Activated CD4-positive, alpha-beta T cell treated with anti-CD3 and anti-CD28 coated beads for 36 hours (primary cell): ENCODE data around the gene FIG4. TPM values are rescaled to one million over a fixed set of nuclear protein-coding genes. Genes with fewer than 3 reads are reported as not detected.
A peak's percentile ranks its signal among the peaks of the same experiment; 100 is the strongest.
"Not testable (repeated sequence)": the region's sequence is repeated elsewhere in the genome, so short reads cannot be mapped to it uniquely, and the experiment has no call there.

Experiments
- ATAC-seq: fragments of 200-7000 bp; cut with Tn5 transposase; one replicate; pipeline ENCODE4 v1.10.0; 2021; ENCODE audit warnings: mild to moderate bottlenecking, moderate library complexity
- CTCF ChIA-PET: fragments of 350-600 bp; sonication (Branson Sonifier 250); formaldehyde crosslinking; loops from one replicate; lab custom pipeline; 2021; ENCODE audit warnings: antibody characterized with exemption; lab: Charles Lee
- POLR2A ChIA-PET: fragments of 350-600 bp; sonication (Branson Sonifier 250); formaldehyde crosslinking; loops from one replicate; lab custom pipeline; 2021; ENCODE audit warnings: antibody characterized with exemption, inconsistent platforms; lab: Charles Lee
- DNase-seq: peaks from one replicate; pipeline ENCODE4 v3.0.0-alpha.2; 2020
- H3K27ac Mint-ChIP-seq: one replicate; pipeline ENCODE4 v1.8.0; 2021; ENCODE audit warnings: mixed read lengths
- H3K27me3 Mint-ChIP-seq: one replicate; pipeline ENCODE4 v1.8.0; 2021; ENCODE audit warnings: mixed read lengths
- H3K36me3 Mint-ChIP-seq: one replicate; pipeline ENCODE4 v1.8.0; 2021; ENCODE audit warnings: low read depth, mixed read lengths
- H3K4me1 Mint-ChIP-seq: one replicate; pipeline ENCODE4 v1.8.0; 2021; ENCODE audit warnings: mixed read lengths
- H3K4me3 Mint-ChIP-seq: one replicate; pipeline ENCODE4 v1.8.0; 2021; ENCODE audit warnings: mild to moderate bottlenecking, moderate library complexity, mixed read lengths
- H3K9me3 Mint-ChIP-seq: one replicate; pipeline ENCODE4 v1.8.0; 2021; ENCODE audit warnings: low read depth, mixed read lengths
- intact Hi-C, 2 experiments: fragments of 100-400 bp; cut with DNase I in 1 of 2; cut with micrococcal nuclease in 1 of 2; formaldehyde crosslinking; loops; one replicate each; pipeline versions ENCODE4 v1.14.2 to v1.15.1; 2022 to 2024; cut with DNase I, micrococcal nuclease
- total RNA-seq, 2 experiments: library from RNA; stranded (reverse); gene quantifications; one replicate each; pipeline ENCODE4 v1.2.3, GENCODE V29; 2021

Gene FIG4
- total RNA-seq, 2 experiments from 2014 or later: 14.4 to 17.5 TPM

DNA sequence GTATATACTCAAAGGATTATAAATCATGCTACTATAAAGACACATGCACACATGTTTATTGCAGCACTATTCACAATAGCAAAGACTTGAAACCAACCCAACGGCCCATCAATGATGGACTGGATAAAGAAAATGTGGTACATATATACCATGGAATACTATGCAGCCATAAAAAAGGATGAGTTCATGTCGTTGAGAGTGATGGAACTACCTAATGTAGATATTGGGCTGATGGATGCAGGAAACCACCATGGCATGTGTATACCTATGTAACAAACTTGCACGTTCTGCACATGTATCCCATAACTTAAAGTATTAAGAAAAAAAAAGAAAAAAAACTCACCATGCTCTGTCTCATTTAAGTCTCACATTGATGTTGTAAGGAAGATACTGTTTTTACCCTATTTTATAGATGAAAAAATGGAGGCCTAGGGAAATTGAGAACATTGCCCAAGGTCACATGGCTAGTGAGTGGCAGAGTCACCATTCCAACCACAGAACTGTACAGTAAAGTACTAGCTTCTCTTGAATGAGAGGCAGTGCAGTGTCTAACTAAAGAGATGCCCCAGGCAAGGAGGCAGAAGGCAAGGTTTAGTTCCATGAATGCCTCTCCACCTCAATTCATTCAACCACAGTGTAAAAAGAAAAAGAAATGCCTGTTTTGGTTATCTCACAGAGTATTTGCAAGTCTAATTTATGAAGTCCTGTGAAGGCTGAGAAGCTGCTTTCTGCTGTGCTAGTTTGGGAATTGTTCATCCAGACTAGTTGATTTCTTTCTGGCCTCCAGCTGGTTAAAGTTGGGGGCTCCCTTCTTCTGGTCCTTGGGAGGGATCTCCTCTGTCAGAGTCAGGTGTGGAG is 68.2 kb downstream of the FIG4 start:
- no peak for DNase-seq
- no peaks in the 10 kb centered on the region for H3K27me3 Mint-ChIP-seq
- peaks cover 13% of the 10 kb centered on the region for H3K4me1 Mint-ChIP-seq
- H3K36me3 Mint-ChIP-seq: peaks cover 40% of the 10 kb centered on the region
- no peak for ATAC-seq
- ChIA-PET POLR2A (no interaction called here), CTCF (interaction anchor here (0.6 to 0.7 kb wide), 2 partner anchors 9 to 104 kb away, joined by 3 read pairs; no protein-coding TSS in a partner anchor)
- no peak overlapping the region for H3K27ac Mint-ChIP-seq
- intact Hi-C loops: no loop called here
- no peak overlapping the region for H3K4me3 Mint-ChIP-seq
- H3K9me3 Mint-ChIP-seq: peaks cover 4% of the 10 kb centered on the region

DNA sequence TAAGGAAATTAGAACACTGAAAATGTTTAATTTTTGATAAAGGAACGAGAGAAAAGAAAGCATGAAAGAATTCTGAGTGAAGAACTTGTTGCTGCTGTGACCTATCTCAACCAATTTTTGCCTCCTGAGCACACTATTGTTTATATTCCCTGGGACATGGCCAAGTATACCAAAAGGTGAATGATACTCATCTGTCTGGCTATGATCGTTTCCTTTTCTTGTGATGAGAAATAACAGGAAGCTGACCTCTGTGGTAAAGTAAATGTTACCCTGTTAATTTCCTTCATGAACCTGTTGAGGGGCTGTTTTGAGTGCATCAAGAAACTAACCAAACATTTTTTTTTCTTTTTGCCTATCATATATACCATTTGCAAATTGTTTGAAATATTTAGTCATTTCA is 69.1 kb downstream of the FIG4 start:
- no peak overlapping the region for H3K27ac Mint-ChIP-seq
- ATAC-seq (no peak), DNase-seq (no peak)
- H3K36me3 Mint-ChIP-seq: peaks cover 34% of the 10 kb centered on the region
- ChIA-PET POLR2A (no interaction called here), CTCF (interaction anchor here (0.7 kb wide), 1 partner anchor 8 kb away, joined by 3 read pairs; no protein-coding TSS in a partner anchor)
- no peaks in the 10 kb centered on the region for H3K27me3 Mint-ChIP-seq
- no peak overlapping the region for H3K4me3 Mint-ChIP-seq
- peaks cover 13% of the 10 kb centered on the region for H3K4me1 Mint-ChIP-seq
- H3K9me3 Mint-ChIP-seq: peaks cover 4% of the 10 kb centered on the region
- intact Hi-C loops: no loop called here

- no peak for DNase-seq
- ChIA-PET POLR2A (no interaction called here), CTCF (no interaction called here)
- peaks cover 13% of the 10 kb centered on the region for H3K4me1 Mint-ChIP-seq
- intact Hi-C loops: no loop called here
- H3K27ac Mint-ChIP-seq: no peak overlapping the region
- no peak for ATAC-seq
- H3K9me3 Mint-ChIP-seq: no peaks in the 10 kb centered on the region
- H3K4me3 Mint-ChIP-seq: no peak overlapping the region
- peaks cover 21% of the 10 kb centered on the region for H3K36me3 Mint-ChIP-seq
- H3K27me3 Mint-ChIP-seq: no peaks in the 10 kb centered on the region
These were observed 71.1 kb downstream of the FIG4 start for GRCh38 chr6:109762166-109762565.

DNA sequence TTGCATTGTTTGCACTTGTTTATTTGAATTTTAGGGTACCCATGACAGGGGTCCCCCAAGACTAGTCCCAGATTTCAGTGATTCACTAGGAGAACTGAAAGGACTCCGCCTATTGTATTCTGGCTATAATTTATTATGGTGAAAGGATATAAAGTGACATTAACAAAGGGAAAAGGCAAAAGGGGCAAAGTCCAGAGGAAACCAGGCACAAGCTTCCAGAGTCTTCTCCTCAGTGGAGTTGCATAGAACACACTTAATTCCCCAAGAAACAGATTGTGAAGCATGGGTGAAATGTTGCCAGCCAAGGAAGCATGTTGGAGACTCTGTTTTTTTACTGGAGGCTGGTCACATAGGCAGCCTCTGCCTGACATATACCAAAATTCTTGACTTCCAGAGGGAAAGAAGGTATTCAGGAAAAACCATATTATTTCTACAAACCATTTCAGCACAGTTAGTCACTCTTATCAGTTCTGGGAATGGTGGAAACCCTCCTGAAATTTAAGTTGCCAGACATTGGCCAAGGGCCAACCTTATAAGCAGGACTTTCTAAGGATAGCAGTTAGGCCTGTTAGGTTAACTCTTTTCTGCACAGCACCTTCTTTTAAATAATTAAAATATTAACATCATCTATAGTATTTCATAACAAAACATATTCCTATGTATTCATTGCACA is 71.8 kb downstream of the FIG4 start:
- Mint-ChIP-seq H3K4me3 (no peak overlapping the region), H3K9me3 (no peaks in the 10 kb centered on the region), H3K36me3 (peaks cover 16% of the 10 kb centered on the region), H3K27me3 (no peaks in the 10 kb centered on the region), H3K27ac (no peak overlapping the region), H3K4me1 (peaks cover 13% of the 10 kb centered on the region)
- DNase-seq (no peak), ATAC-seq (no peak)
- CTCF ChIA-PET: no interaction called here
- POLR2A ChIA-PET: no interaction called here
- intact Hi-C loops: no loop called here

GRCh38 chr6:109766167-109766566 is 75.1 kb downstream of the FIG4 start:
- POLR2A ChIA-PET: no interaction called here
- CTCF ChIA-PET: no interaction called here
- H3K4me1 Mint-ChIP-seq: no peaks in the 10 kb centered on the region
- ATAC-seq (no peak), DNase-seq (no peak)
- H3K9me3 Mint-ChIP-seq: no peaks in the 10 kb centered on the region
- no peak overlapping the region for H3K4me3 Mint-ChIP-seq
- peaks cover 10% of the 10 kb centered on the region for H3K36me3 Mint-ChIP-seq
- intact Hi-C loops: no loop called here
- H3K27me3 Mint-ChIP-seq: no peaks in the 10 kb centered on the region
- H3K27ac Mint-ChIP-seq: no peak overlapping the region

DNA sequence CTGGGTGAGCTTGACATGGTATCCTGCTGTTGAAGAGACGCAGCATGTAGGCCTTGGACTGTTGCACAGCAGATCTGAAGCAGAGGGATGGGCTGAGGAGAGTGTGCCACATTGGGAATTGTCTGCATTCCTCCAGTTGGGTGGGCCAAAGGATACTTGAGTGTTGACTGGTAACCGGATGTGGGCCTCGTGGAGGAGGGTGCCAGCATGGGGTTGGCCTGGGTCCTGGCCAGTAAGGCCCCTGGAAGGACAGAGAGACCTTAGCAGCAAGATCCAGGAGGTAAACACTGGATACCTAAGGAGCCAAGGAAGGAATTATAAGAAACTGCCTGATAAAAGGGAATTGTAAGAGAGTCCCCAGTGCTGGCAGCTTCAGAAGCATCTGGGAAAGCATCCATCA is 76.9 kb downstream of the FIG4 start:
- ChIA-PET CTCF (interaction anchor here (0.6 kb wide), 1 partner anchor 8 kb away, joined by 3 read pairs; no protein-coding TSS in a partner anchor), POLR2A (no interaction called here)
- intact Hi-C loops: no loop called here

GRCh38 chr6:109768485-109768884 is 77.4 kb downstream of the FIG4 start:
- Mint-ChIP-seq H3K9me3 (no peaks in the 10 kb centered on the region), H3K27me3 (no peaks in the 10 kb centered on the region), H3K36me3 (peaks cover 13% of the 10 kb centered on the region), H3K27ac (no peak overlapping the region), H3K4me1 (peaks cover 4% of the 10 kb centered on the region), H3K4me3 (no peak overlapping the region)
- ChIA-PET CTCF (interaction anchor here (0.6 kb wide), 1 partner anchor 9 kb away, joined by 3 read pairs; no protein-coding TSS in a partner anchor), POLR2A (no interaction called here)
- ATAC-seq: no peak
- no peak for DNase-seq
- intact Hi-C loops: no loop called here

More for the DNA sequence above, 76.9 kb downstream of the FIG4 start:
- H3K36me3 Mint-ChIP-seq: peaks cover 13% of the 10 kb centered on the region
- no peak for ATAC-seq
- H3K27ac Mint-ChIP-seq: no peak overlapping the region
- no peaks in the 10 kb centered on the region for H3K27me3 Mint-ChIP-seq
- no peak for DNase-seq
- no peaks in the 10 kb centered on the region for H3K9me3 Mint-ChIP-seq
- H3K4me1 Mint-ChIP-seq: peaks cover 4% of the 10 kb centered on the region
- no peak overlapping the region for H3K4me3 Mint-ChIP-seq

- ChIA-PET CTCF (no interaction called here), POLR2A (no interaction called here)
- ATAC-seq (no peak), DNase-seq (no peak)
- intact Hi-C loops: no loop called here
- no peak overlapping the region for H3K4me3 Mint-ChIP-seq
- no peaks in the 10 kb centered on the region for H3K27me3 Mint-ChIP-seq
- peaks cover 4% of the 10 kb centered on the region for H3K4me1 Mint-ChIP-seq
- H3K9me3 Mint-ChIP-seq: no peaks in the 10 kb centered on the region
- H3K27ac Mint-ChIP-seq: no peak overlapping the region
- peaks cover 13% of the 10 kb centered on the region for H3K36me3 Mint-ChIP-seq
These were observed 78.1 kb downstream of the FIG4 start for GRCh38 chr6:109769213-109769612.

DNA sequence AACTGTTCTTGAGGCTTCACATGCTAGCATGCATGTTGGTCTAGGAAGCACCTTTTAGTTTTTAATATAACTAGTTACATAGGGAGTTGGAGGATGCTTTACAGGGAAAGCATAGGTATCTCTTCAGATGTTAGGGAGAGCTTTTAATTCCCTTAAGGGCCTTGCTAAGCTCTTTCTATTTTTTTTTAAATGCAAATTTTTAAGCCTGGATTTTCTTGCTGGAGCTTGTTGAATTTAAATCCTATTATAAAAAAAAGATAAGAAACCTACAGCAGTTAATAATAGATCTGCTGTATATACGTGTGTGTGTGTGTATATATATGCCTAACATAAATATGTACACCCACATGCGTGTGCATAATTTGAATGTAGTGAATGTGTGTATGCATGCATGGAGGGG is 79.0 kb downstream of the FIG4 start:
- Mint-ChIP-seq H3K27ac (no peak overlapping the region), H3K36me3 (peaks cover 13% of the 10 kb centered on the region), H3K4me1 (peaks cover 4% of the 10 kb centered on the region), H3K27me3 (no peaks in the 10 kb centered on the region), H3K9me3 (no peaks in the 10 kb centered on the region), H3K4me3 (no peak overlapping the region)
- ATAC-seq (no peak), DNase-seq (no peak)
- CTCF ChIA-PET: interaction anchor here (0.9 kb wide), 1 partner anchor 12 kb away, joined by 3 read pairs; no protein-coding TSS in a partner anchor
- intact Hi-C loops: no loop called here
- POLR2A ChIA-PET: no interaction called here

GRCh38 chr6:109770779-109771178 is 79.7 kb downstream of the FIG4 start:
- H3K27ac Mint-ChIP-seq: no peak overlapping the region

DNA sequence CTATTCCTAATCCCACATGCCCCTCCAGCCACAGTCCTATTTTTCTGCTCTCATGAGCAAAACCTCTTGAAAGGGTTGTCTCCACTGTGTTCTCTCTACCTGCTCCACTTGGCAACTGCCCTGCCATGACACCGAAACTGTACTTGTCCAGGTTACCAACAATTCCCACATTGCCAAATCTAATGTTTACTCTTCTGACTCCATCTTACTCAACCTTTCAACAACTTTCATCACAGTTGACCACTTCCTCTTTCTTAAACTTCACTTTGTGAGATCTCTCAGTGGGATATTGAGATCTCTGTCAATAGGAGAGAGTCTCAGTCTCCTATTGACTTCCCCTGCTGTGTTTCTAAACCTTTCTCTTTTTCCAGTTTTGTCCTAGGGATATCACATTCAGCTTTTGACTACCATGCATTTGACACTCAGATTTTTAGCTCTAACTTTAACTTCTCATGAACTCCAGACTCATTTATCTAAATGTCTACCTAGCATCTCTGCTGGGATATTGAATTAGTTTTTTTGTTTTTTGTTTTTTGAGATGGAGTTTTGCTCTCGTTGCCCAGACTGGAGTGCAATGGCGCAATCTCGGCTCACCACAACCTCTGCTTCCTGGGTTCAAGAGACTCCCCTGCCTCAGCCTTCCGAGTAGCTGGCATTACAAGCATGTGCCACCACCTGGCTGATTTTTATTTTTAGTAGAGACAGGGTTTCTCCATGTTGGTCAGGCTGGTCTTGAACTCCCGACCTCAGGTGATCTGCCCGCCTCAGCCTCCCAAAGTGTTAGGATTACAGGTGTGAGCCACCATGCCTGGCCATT is 81.1 kb downstream of the FIG4 start:
- intact Hi-C loops, H3K27me3 Mint-ChIP-seq, H3K9me3 Mint-ChIP-seq, CTCF ChIA-PET, H3K4me1 Mint-ChIP-seq, POLR2A ChIA-PET, ATAC-seq, H3K4me3 Mint-ChIP-seq, DNase-seq: not testable (repeated sequence)
- Mint-ChIP-seq H3K27ac (peak overlapping the region; percentile 62), H3K36me3 (peaks cover 12% of the 10 kb centered on the region)

More at GRCh38 chr6:109770779-109771178, 79.7 kb downstream of the FIG4 start:
- no peak for DNase-seq
- CTCF ChIA-PET: interaction anchor here (0.9 kb wide), 1 partner anchor 11 kb away, joined by 3 read pairs; no protein-coding TSS in a partner anchor
- Mint-ChIP-seq H3K36me3 (peaks cover 13% of the 10 kb centered on the region), H3K9me3 (no peaks in the 10 kb centered on the region), H3K4me1 (peaks cover 4% of the 10 kb centered on the region), H3K27me3 (no peaks in the 10 kb centered on the region), H3K4me3 (no peak overlapping the region)
- ATAC-seq: no peak
- POLR2A ChIA-PET: no interaction called here
- intact Hi-C loops: no loop called here
